ENCODE data around the gene KCNAB3. TPM values are rescaled to one million over a fixed set of nuclear protein-coding genes. Genes with fewer than 3 reads are reported as not detected.

Gene KCNAB3
- total RNA-seq, 1 donor from 2014 or later: 0.06 TPM

DNA sequence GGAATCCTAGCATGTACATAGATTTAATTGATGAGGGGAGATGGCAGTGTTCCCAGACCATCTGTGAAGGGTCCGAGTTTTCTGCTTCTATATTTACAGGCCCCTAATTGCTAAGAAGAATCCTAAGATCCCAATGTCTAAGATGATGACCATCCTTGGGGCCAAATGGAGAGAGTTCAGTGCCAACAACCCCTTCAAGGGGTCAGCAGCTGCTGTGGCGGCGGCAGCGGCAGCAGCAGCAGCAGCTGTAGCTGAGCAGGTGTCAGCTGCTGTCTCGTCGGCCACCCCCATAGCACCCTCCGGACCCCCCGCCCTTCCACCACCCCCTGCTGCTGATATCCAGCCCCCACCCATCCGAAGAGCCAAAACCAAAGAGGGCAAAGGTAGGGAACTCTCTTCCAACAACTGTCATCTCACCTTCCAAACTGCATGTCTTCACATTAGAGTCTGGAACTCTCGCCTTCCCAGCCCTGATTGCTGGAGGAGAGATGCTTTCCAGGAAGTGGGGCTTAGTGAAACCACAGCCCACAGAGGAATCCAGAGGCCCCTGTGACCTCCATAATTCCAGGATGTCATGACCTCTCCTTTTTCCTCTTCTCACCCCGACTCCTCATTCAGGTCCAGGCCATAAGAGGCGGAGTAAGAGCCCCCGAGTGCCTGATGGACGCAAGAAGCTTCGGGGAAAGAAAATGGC lies 36.3 kb downstream of the KCNAB3 start:
- TF ChIP-seq, protein P1, sequence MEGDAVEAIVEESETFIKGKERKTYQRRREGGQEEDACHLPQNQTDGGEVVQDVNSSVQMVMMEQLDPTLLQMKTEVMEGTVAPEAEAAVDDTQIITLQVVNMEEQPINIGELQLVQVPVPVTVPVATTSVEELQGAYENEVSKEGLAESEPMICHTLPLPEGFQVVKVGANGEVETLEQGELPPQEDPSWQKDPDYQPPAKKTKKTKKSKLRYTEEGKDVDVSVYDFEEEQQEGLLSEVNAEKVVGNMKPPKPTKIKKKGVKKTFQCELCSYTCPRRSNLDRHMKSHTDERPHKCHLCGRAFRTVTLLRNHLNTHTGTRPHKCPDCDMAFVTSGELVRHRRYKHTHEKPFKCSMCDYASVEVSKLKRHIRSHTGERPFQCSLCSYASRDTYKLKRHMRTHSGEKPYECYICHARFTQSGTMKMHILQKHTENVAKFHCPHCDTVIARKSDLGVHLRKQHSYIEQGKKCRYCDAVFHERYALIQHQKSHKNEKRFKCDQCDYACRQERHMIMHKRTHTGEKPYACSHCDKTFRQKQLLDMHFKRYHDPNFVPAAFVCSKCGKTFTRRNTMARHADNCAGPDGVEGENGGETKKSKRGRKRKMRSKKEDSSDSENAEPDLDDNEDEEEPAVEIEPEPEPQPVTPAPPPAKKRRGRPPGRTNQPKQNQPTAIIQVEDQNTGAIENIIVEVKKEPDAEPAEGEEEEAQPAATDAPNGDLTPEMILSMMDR (conservative IDR thresholded peaks at IDR 0.05; ENCODE audit: low read depth, low read length): no peak
- no peak overlapping the region for H3K4me3 ChIP-seq (ENCODE audit: low read depth, low read length)
- no peak for DNase-seq (ENCODE audit: low read depth)

DNA sequence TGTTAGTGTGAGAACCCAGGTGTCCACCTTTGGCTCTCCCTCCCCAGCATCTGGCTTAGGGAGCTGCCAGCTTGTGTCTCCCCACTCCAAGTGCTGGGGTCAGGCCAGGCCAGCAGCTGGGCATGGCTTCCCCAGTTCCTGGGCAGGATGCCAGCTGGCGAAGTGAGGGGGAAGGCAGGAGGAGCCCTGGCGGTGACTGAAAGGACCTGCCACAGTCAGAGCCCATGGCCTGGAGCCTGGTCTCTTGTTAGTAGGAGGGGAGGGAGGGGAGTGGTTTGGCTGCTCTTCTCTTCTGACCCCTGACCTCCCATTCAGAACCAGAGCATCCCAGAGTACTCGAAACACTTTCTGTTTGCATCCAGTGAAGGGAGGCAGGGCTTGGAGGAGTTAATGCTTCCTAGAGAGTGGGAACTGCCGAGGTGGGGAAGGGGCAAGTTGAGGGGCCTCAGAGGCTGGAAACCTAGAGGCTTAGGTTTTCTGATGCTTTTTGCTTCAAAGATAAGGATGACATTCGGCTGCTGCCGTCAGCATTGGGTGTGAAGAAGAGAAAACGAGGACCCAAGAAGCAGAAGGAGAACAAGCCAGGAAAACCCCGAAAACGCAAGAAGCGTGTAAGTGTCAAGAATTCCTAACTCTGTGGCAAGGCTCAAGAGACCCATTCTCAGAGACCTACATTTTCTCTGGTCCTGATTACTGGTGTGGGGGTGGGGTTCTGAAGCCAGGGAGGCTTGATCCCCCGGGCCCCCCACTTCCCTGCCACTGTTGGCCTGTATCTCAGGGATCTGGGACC lies 40.3 kb downstream of the KCNAB3 start:
- TF ChIP-seq, protein P1 (conservative IDR thresholded peaks at IDR 0.05; ENCODE audit: low read depth, low read length): peak; percentile 52
- peak; percentile 46 for DNase-seq (ENCODE audit: low read depth)
- H3K4me3 ChIP-seq (ENCODE audit: low read depth, low read length): no peak overlapping the region

DNA sequence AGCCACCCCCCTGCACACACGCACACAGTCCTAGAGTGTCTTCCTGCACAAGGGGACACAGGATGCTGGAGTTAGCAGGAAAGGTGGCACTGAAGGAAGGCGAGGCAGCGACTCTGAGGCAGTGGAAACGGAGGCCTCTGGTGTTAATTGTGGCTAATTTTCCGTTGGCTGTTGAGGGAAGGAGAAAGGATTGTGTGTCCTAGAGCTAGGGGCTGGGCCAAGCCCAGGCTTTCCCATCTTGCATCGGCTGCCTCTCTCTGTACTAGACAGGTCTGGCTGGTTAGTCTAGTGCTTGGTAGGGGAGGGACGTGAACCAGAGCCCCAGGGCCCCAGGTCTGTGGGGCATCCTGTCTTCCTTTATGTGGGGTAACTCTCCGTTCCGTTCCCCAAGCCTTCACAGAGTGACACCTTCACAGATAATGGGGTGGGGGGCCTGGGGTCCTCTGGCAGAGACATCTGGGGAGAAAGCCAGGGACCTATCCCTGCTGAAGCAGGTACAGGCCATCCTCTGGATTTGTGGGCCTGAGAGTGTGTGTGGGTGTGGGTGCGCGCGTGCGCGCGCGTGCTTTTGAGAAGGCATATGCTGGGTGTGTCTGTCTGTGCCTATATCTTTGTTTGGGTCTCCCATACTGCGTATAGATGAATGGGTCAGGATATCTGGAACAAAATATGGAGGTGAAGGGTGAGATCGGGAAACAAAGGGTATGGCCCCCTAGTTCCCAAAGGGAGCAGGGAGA lies 41.3 kb downstream of the KCNAB3 start, which contains the start of gene CHD3:
CHD3 (plus strand) TSS at position 606 of the 737 bp plus-strand sequence. CDS start 212 bp downstream, outside the sequence.
- TF ChIP-seq, protein P1 (conservative IDR thresholded peaks at IDR 0.05; ENCODE audit: low read depth, low read length): no peak
- H3K4me3 ChIP-seq (ENCODE audit: low read depth, low read length): peak within 1 kb of the TSS; percentile 88
- no peak for DNase-seq (ENCODE audit: low read depth)

DNA sequence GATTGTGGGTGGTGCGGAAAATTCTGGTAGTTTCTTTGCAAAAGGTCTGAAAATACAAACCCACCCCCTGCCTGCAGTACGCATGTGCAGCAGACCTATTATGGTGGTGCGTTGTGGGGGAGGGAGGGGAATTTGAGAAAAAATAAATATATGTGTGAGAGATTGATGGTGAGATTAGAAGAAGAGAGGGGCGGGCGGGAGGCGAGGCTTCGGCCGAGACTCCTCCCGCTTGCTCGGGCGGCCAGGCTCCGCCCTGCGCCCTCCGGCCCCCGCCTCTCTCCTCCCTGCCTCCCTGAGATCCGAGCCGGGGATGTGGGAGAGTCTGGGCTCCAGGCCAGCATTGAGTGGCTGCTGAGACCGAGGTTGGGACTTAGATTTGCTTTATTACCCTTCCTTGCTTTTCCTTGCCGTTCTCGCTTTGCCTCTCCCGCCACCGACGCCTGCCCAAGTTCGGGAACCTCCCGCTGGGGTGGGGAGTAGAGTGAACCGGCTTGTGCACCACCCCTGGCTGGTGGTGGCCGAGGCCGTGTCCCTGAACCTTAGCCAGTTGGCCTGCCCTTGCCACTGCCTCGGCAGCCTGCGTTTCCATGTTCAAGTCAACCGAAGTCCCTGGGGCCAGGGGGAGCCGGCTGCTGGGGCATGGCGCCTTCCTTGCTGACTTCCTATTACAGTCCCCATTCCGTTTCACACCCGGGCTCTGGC lies 42.0 kb downstream of the KCNAB3 start:
- TF ChIP-seq, protein P1 (conservative IDR thresholded peaks at IDR 0.05; ENCODE audit: low read depth, low read length): no peak

DNA sequence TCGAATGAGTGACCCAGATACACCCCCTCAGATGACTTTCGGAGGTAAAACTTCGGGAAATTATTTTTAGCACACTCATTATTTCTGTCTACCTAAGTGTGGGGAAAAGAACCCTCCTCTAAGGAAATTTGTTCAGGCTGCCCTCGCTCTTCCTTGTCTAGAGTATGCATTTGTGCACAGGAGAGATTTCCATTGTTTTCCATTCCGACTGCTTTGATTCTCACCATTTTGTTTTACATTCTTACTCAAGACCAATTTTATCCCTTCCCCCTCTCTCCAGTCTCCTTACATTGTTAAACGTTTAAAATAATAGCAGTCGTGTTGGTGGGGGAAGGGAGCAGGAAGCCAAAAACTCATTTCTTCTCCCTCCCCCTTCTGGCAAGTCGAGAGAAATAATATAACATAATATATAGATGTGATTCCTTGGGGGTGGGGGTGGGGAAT lies 42.6 kb downstream of the KCNAB3 start:
- TF ChIP-seq, protein P1 (conservative IDR thresholded peaks at IDR 0.05; ENCODE audit: low read depth, low read length): no peak
- no peak for DNase-seq (ENCODE audit: low read depth)
- peak overlapping the region; percentile 88 for H3K4me3 ChIP-seq (ENCODE audit: low read depth, low read length)

More for the DNA sequence above, 42.0 kb downstream of the KCNAB3 start:
- DNase-seq (ENCODE audit: low read depth): peak; percentile 29
- peak overlapping the region; percentile 88 for H3K4me3 ChIP-seq (ENCODE audit: low read depth, low read length)
